A549 (cell line): ENCODE results near the gene USP13. TPM values are rescaled to one million over a fixed set of nuclear protein-coding genes. Genes with fewer than 3 reads are reported as not detected.

Source experiments
- ATAC-seq, 2 experiments: fragments of 200-7000 bp in 1 of 2; fragments of >200 bp in 1 of 2; cut with Nextera tagmentation in 1 of 2; cut with Tn5 transposase in 1 of 2; 3 replicates each; pipeline versions ENCODE4 v1.8.0 to v1.9.1; 2018 to 2020; ENCODE audit warnings: mild to moderate bottlenecking in 1 of 2, moderate library complexity in 1 of 2
- CTCF ChIA-PET: fragments of 300-600 bp; sonication (Branson Sonifier 250); formaldehyde crosslinking; extraction: SDS; loops from one replicate; lab custom pipeline; 2021; ENCODE audit warnings: antibody characterized with exemption, inconsistent platforms; lab: Yijun Ruan, JAX
- POLR2A ChIA-PET: fragments of 350-600 bp; formaldehyde crosslinking; extraction: SDS; loops from one replicate; lab custom pipeline; 2021; ENCODE audit warnings: antibody characterized with exemption, inconsistent platforms; lab: Yijun Ruan, JAX
- DNase-seq, 2 experiments: peaks; one replicate each; pipeline versions ENCODE4 v3.0.0 to v3.0.0-alpha.2; 2011 to 2016; ENCODE audit warnings: low read depth in 1 of 2, low spot score in 1 of 2
- FAIRE-seq: peaks from 2 replicates; lab custom pipeline; 2011; peaks lifted over from hg19 to GRCh38; lab: Jason Lieb, UNC
- H3K27ac ChIP-seq, 2 experiments: fragments of >200 bp; sonication (Bioruptor Twin); formaldehyde crosslinking; 3 replicates each; pipeline ENCODE4 v1.5.1; 2016 to 2017
- H3K4me1 ChIP-seq: fragments of >200 bp; sonication (Bioruptor Twin); formaldehyde crosslinking; 3 replicates; pipeline ENCODE4 v1.6.1; 2016
- H3K4me2 ChIP-seq: fragments of >200 bp; sonication (Bioruptor Twin); formaldehyde crosslinking; 3 replicates; pipeline ENCODE4 v1.6.1; 2016
- H3K4me3 ChIP-seq: fragments of >200 bp; sonication (Bioruptor Twin); formaldehyde crosslinking; 3 replicates; pipeline ENCODE4 v1.5.1; 2016
- H3K9me3 ChIP-seq: fragments of >200 bp; sonication (Bioruptor Twin); formaldehyde crosslinking; 3 replicates; pipeline ENCODE4 v1.6.1; 2016
- CBX8 ChIP-seq: fragments of 200-600 bp; sonication (generic); IDR thresholded peaks from 2 replicates; pipeline ENCODE4 v1.6.1; 2016
- FOSL2 ChIP-seq, 2 experiments: fragments of 450-650 bp in 1 of 2; fragments of >200 bp in 1 of 2; sonication (Bioruptor Twin) in 1 of 2; formaldehyde crosslinking; IDR thresholded peaks; 2 replicates each; pipeline versions ENCODE4 v1.5.0 to v1.6.1; 2016 to 2020; ENCODE audit warnings: mild to moderate bottlenecking in 1 of 2, moderate library complexity in 1 of 2
- FOXS1 ChIP-seq: fragments of 250-450 bp; sonication (Bioruptor Pico); IDR thresholded peaks from 2 replicates; pipeline ENCODE4 v1.5.0; 2020; ENCODE audit warnings: mild to moderate bottlenecking, moderate library complexity
- HMGXB4 ChIP-seq: fragments of 250-450 bp; sonication (Bioruptor Pico); IDR thresholded peaks from 2 replicates; pipeline ENCODE4 v1.5.0; 2021; ENCODE audit warnings: mild to moderate bottlenecking, moderate library complexity, borderline replicate concordance
- HOXA7 ChIP-seq: fragments of 250-450 bp; sonication (Bioruptor Pico); IDR thresholded peaks from 2 replicates; pipeline ENCODE4 v1.5.0; 2020; ENCODE audit warnings: mild to moderate bottlenecking, moderate library complexity
- MAX ChIP-seq: IDR thresholded peaks from 2 replicates; pipeline ENCODE4 v1.6.1; 2012
- MYC ChIP-seq: IDR thresholded peaks from 2 replicates; pipeline ENCODE4 v1.6.1; 2012; ENCODE audit warnings: mild to moderate bottlenecking, inconsistent platforms, low read length, improper control_type of control experiment, borderline replicate concordance
- NFE2L2 ChIP-seq: fragments of 150-350 bp; conservative IDR thresholded peaks from 2 replicates; pipeline ENCODE4 v1.6.1; 2014; ENCODE audit warnings: low read length
- PHF8 ChIP-seq: fragments of 200-600 bp; sonication (generic); IDR thresholded peaks from 2 replicates; pipeline ENCODE4 v1.6.1; 2016; ENCODE audit warnings: low read depth, mild to moderate bottlenecking, antibody characterized with exemption, moderate library complexity, borderline replicate concordance
- POLR2AphosphoS2 ChIP-seq: conservative IDR thresholded peaks from 2 replicates; pipeline ENCODE4 v1.6.1; 2012; ENCODE audit warnings: low read length, improper control_type of control experiment, inconsistent platforms
- RCOR1 ChIP-seq: fragments of 150-350 bp; IDR thresholded peaks from 2 replicates; pipeline ENCODE4 v1.6.1; 2014; ENCODE audit warnings: antibody characterized with exemption, low read length, low read depth
- RNF2 ChIP-seq: fragments of 200-600 bp; sonication (generic); IDR thresholded peaks from 2 replicates; pipeline ENCODE4 v1.6.1; 2016; ENCODE audit warnings: low read depth, mild to moderate bottlenecking, antibody characterized with exemption, moderate library complexity, borderline replicate concordance
- TFCP2L1 ChIP-seq: fragments of 250-450 bp; sonication (Bioruptor Pico); IDR thresholded peaks from 2 replicates; pipeline ENCODE4 v1.5.0; 2021; ENCODE audit warnings: mild to moderate bottlenecking
- ZC3H11A ChIP-seq: fragments of 450-650 bp; IDR thresholded peaks from 2 replicates; pipeline ENCODE4 v1.6.1; 2014; ENCODE audit warnings: antibody characterized with exemption, mild to moderate bottlenecking
- ZFP36 ChIP-seq: fragments of 450-650 bp; IDR thresholded peaks from 2 replicates; pipeline ENCODE4 v1.6.1; 2014; ENCODE audit warnings: borderline replicate concordance; ENCODE audit not compliant: partially characterized antibody
- WGBS: methylation state at CpG from one replicate; pipeline ENCODE4 v1.1.6; 2017; ENCODE audit errors: missing lambda C conversion rate; 5-methylcytosine and 5-hydroxymethylcytosine counted together
- polyA plus RNA-seq, 4 experiments: library from polyadenylated mRNA; depleted of rRNA in 3 of 4; stranded (reverse); fragments of >200 nt; fragmentation: RNase III in 1 of 4; extraction: RNeasy Plus Mini Kit Qiagen cat#74134 plus additional on column Dnase treatment in 1 of 4; gene quantifications; 2 replicates in 3 of 4; 3 replicates in 1 of 4; pipeline ENCODE4 v1.2.3, GENCODE V29; 2011 to 2017
- TF ChIP-seq, protein P1 (sequence below): fragments of 150-350 bp; IDR thresholded peaks from 2 replicates; pipeline ENCODE4 v1.6.1; 2014; ENCODE audit warnings: low read depth, mild to moderate bottlenecking, low read length
- TF ChIP-seq, protein P2 (sequence below): IDR thresholded peaks from 2 replicates; pipeline ENCODE4 v1.6.1; 2012; ENCODE audit warnings: low read depth, borderline replicate concordance
- TF ChIP-seq, protein P3 (sequence below): IDR thresholded peaks from 2 replicates; pipeline ENCODE4 v1.6.1; 2012

USP13 gene
- polyA plus RNA-seq, 2 of the 4 experiments (the other 2 are of a cell fraction) = 7.5 to 10.2 TPM

DNA sequence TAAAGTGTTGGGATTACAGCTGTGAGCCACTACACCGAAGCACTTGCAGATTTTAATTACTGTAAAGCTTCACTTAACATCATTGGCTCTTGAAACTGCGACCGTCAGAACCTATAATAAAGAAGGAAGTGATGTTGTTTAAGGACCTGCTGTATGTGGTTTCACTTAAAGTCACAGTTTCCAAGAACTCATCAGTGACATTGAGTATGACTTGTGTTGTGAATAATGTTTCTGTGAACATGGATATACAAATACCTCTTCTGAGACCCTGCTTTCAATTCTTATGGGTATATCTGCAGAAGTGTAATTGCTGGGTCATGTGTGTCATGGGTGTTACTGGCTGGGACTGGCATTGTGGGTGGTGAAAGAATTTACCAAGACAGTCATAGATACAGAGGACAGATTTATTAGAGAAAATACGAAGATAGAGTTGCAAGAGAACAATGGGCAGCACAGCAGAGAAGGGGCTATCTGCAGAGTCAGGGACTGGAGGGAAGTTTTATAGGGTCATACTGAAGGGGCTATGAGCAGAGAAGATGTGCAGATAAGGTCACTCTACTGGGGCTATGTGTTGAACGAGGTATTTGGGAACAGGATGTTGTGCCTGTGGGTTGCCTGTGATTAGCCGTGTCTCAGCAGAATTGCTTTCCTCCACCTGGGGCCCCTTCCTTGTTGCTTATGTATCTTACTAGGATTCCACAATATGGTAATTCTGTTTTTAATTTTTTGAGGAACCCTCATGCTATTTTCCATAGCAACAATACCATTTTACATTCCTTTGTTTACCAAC lies 43.7 kb upstream of the USP13 start:
- Histone ChIP-seq H3K4me3 (no peak overlapping the region), H3K4me1 (peaks cover 15% of the 10 kb centered on the region; the same call in 1 of the 3 replicates), H3K4me2 (no peak overlapping the region), H3K27ac (no peak overlapping the region), H3K9me3 (no peaks in the 10 kb centered on the region)
- WGBS = 88% methylated on average over 6 of the region's 6 CpGs
- no peak for DNase-seq
- no peak for FAIRE-seq
- no peak for ATAC-seq
- ChIA-PET POLR2A (no interaction called here), CTCF (no interaction called here)
- TF ChIP-seq PHF8 = no peak
- no peak for TF ChIP-seq RNF2
- no peak for TF ChIP-seq CBX8
- TF ChIP-seq RCOR1 = no peak
- no peak for TF ChIP-seq FOSL2 (IDR thresholded peaks at IDR 0.05)
- TF ChIP-seq FOSL2 (CRISPR knock-in tag; IDR thresholded peaks at IDR 0.05) = no peak
- no peak for TF ChIP-seq TFCP2L1 (CRISPR knock-in tag)
- no peak for TF ChIP-seq NFE2L2
- no peak for TF ChIP-seq POLR2AphosphoS2
- no peak for TF ChIP-seq ZFP36

DNA sequence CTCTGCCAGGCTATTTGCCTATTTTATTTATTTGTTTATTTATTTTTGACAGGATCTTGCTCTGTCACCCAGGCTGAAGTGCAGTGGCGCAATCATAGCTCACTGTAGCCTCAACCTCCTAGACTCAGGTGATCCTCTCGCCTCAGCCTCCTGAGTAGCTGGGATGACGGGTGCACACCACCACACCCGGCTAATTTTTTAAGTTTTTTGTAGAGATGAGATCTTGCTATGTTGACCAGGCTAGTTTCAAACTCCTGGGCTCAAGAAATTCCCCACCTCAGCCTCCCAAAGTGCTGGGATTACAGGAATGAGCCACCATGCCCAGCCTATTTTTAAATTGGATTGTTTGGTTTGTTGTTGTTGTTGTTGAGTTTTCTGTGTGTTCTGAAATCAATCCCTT lies 42.8 kb upstream of the USP13 start:
- ChIA-PET POLR2A (no interaction called here), CTCF (no interaction called here)

More for the DNA sequence above, 42.8 kb upstream of the USP13 start:
- WGBS = 92% methylated on average over 4 of the region's 4 CpGs
- FAIRE-seq (no peak), ATAC-seq (no peak), DNase-seq (no peak)
- Histone ChIP-seq H3K27ac (no peak overlapping the region), H3K4me3 (no peak overlapping the region), H3K9me3 (no peaks in the 10 kb centered on the region), H3K4me1 (peaks cover 15% of the 10 kb centered on the region; the same call in 1 of the 3 replicates), H3K4me2 (no peak overlapping the region)
- TF ChIP-seq, protein P1, sequence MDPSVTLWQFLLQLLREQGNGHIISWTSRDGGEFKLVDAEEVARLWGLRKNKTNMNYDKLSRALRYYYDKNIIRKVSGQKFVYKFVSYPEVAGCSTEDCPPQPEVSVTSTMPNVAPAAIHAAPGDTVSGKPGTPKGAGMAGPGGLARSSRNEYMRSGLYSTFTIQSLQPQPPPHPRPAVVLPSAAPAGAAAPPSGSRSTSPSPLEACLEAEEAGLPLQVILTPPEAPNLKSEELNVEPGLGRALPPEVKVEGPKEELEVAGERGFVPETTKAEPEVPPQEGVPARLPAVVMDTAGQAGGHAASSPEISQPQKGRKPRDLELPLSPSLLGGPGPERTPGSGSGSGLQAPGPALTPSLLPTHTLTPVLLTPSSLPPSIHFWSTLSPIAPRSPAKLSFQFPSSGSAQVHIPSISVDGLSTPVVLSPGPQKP = no peak
- no peak for TF ChIP-seq ZC3H11A
- no peak for TF ChIP-seq FOSL2 (IDR thresholded peaks at IDR 0.05)
- TF ChIP-seq FOSL2 (CRISPR knock-in tag; IDR thresholded peaks at IDR 0.05) = no peak
- no peak for TF ChIP-seq RCOR1
- no peak for TF ChIP-seq FOXS1 (CRISPR knock-in tag)
- TF ChIP-seq HOXA7 (CRISPR knock-in tag) = no peak
- TF ChIP-seq CBX8 = no peak
- no peak for TF ChIP-seq MYC
- TF ChIP-seq HMGXB4 = no peak
- TF ChIP-seq MAX = no peak
- TF ChIP-seq, protein P2, sequence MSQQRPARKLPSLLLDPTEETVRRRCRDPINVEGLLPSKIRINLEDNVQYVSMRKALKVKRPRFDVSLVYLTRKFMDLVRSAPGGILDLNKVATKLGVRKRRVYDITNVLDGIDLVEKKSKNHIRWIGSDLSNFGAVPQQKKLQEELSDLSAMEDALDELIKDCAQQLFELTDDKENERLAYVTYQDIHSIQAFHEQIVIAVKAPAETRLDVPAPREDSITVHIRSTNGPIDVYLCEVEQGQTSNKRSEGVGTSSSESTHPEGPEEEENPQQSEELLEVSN = no peak
- TF ChIP-seq NFE2L2 = no peak
- TF ChIP-seq, protein P3, sequence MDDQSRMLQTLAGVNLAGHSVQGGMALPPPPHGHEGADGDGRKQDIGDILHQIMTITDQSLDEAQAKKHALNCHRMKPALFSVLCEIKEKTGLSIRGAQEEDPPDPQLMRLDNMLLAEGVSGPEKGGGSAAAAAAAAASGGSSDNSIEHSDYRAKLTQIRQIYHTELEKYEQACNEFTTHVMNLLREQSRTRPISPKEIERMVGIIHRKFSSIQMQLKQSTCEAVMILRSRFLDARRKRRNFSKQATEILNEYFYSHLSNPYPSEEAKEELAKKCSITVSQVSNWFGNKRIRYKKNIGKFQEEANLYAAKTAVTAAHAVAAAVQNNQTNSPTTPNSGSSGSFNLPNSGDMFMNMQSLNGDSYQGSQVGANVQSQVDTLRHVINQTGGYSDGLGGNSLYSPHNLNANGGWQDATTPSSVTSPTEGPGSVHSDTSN = no peak
